Cardiac fibroblast (primary cell): ENCODE measurements around the gene PROSER3.

Source experiments
- DNase-seq, 2 donors: peaks; one replicate each; pipeline versions ENCODE4 v3.0.0 to v3.0.0-alpha.2; 2010; ENCODE audit warnings: low read depth in 2 of 2
- H3K4me3 ChIP-seq, 2 donors: replicated peaks in 1 of 2; 1 replicate in 1 of 2; 2 replicates in 1 of 2; pipeline ENCODE4 v1.5.1; 2011; ENCODE audit warnings: low read depth in 2 of 2, low read length in 2 of 2, mild to moderate bottlenecking in 2 of 2, moderate library complexity in 1 of 2
- TF ChIP-seq, protein P1 (sequence below): IDR thresholded peaks from one replicate; pipeline ENCODE4 v1.5.1; 2011; ENCODE audit warnings: low read depth, mild to moderate bottlenecking, low read length, inconsistent platforms

Gene PROSER3

DNA sequence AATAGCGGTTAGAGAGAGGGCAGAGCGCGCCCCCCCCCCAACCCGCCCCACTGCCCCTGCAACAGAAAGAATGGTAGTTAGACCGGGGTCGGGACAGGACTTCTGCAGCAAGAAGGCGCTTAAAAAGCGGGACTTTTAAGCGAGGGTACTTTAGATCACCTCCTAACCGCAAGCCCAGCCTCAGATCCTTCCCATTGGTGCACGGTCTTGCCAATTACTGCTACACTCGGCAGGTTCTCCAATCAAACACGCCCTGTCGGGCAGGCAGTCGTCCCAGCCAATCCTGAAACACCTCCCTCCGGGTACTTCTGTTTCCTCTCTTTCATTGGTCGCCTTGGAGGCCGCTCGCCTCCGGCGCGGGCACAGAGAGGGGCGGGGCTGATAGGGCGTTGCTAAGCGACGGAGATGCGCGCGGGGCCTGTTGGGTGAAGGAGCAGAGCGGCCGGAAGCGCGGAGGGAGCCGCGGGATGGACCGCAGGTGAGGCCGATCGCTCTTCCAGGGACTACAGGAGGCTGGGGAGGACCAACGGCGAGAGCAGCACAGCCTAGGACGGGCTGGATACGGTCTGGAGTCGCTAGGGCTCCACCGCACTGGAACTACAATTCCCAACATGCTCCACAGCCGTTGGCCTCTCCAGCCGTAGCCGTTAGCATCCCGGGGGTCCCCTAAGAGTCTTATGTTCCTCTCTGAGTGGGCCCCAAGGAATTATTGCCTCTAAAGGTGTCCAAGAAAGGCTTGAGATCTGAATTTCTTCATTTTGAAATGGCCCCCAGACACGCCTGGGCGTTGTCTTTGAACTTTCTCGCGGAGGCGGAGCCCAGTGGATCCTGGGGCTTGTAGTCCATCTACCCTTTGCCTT lies at the start of gene PROSER3:
Gene PROSER3 (plus strand): TSS at position 428 of the 860 bp plus-strand sequence. CDS start 40 bp downstream, at position 468.
- TF ChIP-seq, protein P1, sequence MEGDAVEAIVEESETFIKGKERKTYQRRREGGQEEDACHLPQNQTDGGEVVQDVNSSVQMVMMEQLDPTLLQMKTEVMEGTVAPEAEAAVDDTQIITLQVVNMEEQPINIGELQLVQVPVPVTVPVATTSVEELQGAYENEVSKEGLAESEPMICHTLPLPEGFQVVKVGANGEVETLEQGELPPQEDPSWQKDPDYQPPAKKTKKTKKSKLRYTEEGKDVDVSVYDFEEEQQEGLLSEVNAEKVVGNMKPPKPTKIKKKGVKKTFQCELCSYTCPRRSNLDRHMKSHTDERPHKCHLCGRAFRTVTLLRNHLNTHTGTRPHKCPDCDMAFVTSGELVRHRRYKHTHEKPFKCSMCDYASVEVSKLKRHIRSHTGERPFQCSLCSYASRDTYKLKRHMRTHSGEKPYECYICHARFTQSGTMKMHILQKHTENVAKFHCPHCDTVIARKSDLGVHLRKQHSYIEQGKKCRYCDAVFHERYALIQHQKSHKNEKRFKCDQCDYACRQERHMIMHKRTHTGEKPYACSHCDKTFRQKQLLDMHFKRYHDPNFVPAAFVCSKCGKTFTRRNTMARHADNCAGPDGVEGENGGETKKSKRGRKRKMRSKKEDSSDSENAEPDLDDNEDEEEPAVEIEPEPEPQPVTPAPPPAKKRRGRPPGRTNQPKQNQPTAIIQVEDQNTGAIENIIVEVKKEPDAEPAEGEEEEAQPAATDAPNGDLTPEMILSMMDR, result no peak
- DNase-seq, result peak; percentile 100
- H3K4me3 ChIP-seq, result peak within 1 kb of the TSS; percentile 93 to 99

DNA sequence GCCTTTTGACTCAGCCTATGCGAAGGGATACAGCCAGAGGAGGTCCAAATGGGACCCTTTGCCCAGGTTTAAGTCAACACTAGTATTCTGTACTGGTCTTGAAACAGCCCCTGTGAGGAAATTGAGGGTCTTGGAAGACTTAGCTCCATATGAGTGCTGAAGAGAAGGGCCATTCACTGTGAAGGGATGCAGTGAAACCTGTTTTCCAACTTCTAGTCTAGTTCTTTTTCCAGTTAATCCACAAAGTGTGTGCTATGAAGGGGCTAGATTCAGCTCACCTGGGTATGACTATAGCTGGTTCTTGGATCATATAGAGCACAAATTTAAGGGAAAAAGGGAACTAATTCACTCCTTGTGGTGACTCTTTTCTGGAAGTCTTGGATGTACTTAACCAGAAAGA lies 49.6 kb upstream of the PROSER3 start:
- no peak for DNase-seq
- H3K4me3 ChIP-seq, result no peak overlapping the region
- TF ChIP-seq, protein P1, result no peak

DNA sequence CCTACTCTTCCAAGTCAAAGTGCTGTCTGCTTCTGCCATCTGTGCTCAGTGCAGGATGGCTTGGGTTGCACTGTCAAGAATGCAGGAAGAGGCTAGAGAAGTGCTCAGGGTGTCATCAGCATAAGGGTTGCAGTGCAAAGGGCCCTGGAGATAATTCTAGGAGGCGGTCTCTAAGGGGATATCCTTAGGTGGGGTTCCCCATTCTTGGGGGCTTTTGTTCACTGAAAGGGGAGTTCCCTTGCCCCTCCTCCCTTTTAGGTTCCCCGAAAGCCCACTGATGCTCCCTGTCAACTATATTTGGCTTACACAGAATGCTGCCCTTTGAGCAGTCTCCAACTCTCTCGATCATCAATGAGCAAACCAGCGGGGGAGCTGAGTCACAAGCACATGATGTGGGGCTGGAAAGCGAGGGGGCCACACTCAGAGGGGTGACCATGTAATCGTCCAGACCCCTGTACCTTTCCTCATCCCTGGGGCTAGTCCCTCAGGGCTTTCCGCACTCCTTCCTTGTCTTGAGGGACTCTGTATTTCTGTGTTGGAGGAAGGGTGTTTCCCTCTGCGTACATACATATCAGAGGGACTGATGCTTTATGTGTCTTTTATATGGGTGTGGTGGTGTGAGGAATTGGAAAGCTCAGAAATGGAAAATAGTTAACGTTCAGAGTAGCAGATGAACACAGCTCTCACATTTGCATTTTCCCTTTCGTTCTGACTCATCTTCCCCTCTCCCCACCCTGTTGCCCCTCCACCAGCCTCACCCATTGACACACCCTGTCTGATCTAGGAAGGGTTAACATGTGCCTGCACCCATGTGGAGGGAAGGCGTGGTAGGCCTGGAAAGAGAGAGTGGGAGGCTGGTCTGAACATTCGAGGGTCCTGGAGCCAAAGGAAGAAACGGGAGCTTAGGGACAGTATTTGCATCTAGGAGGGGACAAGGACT lies 46.9 kb upstream of the PROSER3 start:
- no peak for DNase-seq
- H3K4me3 ChIP-seq, result no peak overlapping the region
- TF ChIP-seq, protein P1, result no peak

DNA sequence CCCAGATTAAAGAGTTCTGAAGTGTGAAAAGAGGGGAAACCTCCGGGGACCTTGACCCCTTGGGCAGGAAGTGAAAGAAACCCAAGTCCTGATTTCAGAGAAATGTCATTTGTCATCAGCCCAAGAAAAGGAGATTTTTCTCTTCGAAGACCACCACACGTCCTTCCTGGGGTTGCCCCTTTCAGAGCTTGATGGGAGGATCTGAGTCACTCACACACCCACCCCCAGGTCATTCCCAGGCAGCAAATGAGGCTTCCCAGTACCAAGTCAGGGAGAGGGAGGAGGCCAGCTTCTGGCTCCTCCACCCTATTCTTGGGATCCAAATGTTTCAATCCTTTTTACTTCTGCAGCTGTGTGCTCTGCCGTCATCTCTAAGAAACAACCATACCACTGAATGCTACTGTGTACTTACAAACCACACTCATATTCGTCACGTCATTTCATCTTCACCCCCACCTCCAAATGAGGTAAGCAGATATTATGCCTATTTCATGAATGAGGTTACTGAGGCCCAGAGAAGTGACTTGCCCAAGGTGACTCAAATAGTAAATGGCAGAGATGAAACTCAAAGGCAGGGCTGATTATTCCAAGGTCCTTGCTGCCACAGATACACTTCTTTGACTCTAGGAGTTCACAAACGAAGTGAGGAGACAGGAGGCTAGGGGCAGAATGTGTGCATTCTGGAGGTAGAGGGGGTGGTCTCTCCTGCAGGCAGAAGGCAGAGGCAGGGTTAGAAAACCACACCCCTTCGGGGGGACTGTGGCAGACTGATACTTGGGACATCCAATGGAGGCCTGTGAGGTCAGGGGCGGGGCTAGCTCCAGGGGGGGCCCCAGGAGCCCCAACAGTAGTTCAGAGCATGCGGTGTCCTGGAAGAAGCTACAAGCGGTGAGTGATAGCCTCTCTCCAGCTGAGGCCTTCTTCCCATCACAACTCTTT lies 45.1 kb upstream of the PROSER3 start:
- TF ChIP-seq, protein P1, result no peak
- no peak overlapping the region for H3K4me3 ChIP-seq

DNA sequence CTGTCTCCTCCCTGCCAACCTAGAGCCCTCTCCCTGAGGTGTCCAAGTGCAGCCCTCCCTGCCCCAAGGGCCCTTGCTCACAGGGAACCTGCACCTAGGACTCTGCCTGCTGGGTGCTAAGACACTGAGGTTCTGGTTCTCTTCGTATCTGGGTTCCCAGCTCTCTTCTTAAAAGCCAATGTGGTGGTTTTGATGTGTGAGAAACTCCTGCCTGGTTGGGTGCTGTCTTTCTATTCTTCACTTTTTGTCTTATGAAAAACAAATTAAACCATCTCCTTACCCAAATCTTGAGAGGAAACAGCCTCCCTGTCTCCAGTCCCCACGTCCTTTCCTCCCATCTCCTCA lies 44.5 kb upstream of the PROSER3 start:
- H3K4me3 ChIP-seq, result no peak overlapping the region
- no peak for DNase-seq
- TF ChIP-seq, protein P1, result no peak

More for the DNA sequence above, 45.1 kb upstream of the PROSER3 start:
- DNase-seq, result no peak
